Astrocyte of the cerebellum (primary cell): ENCODE measurements around the gene GDPD2.

ENCODE experiments used
- DNase-seq: peaks from one replicate; pipeline ENCODE4 v3.0.0-alpha.2; 2011; ENCODE audit warnings: low read depth
- H3K4me3 ChIP-seq: 2 replicates; pipeline ENCODE4 v1.5.1; 2011; ENCODE audit warnings: mild to moderate bottlenecking, low read depth, low read length, moderate library complexity
- in situ Hi-C: cut with HindIII; loops from 2 replicates; pipeline ENCODE4 v1.10.0; 2017; ENCODE audit warnings: low sequenced_read_pairs
- TF ChIP-seq, protein P1 (sequence below): IDR thresholded peaks from 2 replicates; pipeline ENCODE4 v1.5.1; 2012; ENCODE audit warnings: low read length, low read depth, moderate library complexity, mild to moderate bottlenecking; ENCODE audit errors: missing control alignments

GDPD2 gene

DNA sequence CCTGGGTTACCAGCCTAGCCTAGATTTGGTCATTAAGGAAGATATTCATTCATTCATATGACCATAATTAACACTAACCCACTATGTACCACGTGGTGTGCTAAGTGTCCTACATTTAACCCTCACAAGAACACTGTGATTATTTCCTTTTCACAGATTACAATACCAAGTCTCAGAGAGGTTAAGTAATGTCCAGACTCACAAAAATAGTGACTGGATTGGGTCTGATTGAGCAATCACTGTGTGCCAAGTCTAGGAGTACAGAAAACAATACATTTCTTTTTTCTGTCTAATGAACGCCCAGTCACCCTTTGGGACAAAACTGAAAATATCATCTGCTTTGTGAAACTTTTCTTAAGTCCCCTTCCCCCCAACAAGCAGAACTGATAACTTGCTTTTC is 13.9 kb downstream of the GDPD2 start:
- no peak overlapping the region for H3K4me3 ChIP-seq
- TF ChIP-seq, protein P1, sequence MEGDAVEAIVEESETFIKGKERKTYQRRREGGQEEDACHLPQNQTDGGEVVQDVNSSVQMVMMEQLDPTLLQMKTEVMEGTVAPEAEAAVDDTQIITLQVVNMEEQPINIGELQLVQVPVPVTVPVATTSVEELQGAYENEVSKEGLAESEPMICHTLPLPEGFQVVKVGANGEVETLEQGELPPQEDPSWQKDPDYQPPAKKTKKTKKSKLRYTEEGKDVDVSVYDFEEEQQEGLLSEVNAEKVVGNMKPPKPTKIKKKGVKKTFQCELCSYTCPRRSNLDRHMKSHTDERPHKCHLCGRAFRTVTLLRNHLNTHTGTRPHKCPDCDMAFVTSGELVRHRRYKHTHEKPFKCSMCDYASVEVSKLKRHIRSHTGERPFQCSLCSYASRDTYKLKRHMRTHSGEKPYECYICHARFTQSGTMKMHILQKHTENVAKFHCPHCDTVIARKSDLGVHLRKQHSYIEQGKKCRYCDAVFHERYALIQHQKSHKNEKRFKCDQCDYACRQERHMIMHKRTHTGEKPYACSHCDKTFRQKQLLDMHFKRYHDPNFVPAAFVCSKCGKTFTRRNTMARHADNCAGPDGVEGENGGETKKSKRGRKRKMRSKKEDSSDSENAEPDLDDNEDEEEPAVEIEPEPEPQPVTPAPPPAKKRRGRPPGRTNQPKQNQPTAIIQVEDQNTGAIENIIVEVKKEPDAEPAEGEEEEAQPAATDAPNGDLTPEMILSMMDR, result no peak
- DNase-seq, result no peak
- in situ Hi-C loops, result no loop called here

DNA sequence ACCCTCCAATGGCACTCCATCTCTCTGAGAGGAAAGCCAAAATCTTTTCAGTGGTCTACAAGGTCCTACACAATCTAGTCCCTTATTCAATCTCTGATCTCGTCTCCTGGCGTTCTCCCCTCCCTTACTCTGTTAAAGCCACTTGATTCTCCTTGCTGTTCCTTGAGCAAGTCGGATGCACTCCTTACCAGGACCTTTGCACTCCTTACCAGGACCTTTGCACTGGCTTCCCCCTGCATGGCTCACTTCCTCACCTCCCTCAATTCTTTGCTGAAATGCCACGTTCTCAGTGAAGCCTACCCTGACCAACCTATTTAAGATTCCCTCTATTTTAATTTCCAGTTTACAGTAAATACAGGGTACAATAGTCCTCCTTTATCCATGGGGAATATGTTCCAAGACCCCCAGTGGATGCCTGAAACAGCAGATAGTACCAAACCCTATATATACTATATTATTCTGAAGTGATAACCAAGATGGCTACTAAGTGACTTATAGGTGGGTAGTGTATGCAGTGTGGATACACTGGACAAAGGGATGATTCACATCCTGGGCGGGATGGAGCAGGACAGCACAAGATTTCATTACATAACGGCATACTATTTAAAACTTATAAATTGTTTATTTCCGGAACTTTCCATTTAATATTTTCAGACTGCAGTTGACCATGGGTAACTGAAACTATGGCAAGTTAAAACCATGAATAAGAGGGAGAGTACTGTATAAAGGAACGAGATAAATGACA is 15.0 kb downstream of the GDPD2 start:
- in situ Hi-C loops, result no loop called here
- no peak overlapping the region for H3K4me3 ChIP-seq
- DNase-seq, result no peak
- TF ChIP-seq, protein P1, result no peak

DNA sequence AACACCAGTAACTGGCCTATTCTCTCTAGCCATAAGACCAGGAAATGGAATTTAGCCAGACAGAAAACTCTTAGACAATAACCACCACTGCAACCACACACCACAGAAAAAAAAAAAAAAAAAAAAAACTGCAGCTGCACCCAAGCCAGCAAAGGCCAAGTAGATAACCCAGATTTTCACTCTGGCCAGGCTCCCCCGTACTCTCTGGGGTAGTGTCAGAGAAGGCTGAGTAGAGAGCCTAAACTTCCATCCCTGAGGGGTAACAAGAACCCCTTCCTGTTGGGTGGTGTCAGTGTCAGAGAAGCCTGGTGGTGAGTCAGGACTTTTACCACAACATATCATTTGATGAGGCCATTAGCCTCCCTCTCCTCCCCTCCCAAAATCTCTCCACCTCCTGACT is 15.9 kb downstream of the GDPD2 start:
- in situ Hi-C loops, result no loop called here
- TF ChIP-seq, protein P1, result no peak
- H3K4me3 ChIP-seq, result no peak overlapping the region
- DNase-seq, result no peak

DNA sequence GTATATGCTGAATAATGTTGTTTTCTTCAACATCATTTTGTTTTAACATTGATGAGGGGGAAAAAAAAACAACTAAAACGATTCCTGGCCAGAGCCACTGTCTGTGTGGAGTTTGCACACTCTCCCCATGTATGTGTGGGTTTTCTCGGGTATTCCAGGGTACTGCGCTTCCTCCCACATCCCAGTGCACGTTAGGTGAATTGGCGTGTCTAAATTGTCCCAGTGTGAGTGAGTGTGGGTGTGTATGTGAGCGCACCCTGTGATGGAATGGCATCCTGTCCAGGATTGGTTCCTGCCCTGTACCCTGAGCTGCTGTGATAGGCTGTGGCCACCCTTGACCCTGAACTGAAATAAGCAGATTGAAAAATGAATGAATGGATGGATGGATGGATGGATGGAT is 19.1 kb downstream of the GDPD2 start:
- DNase-seq, result no peak
- in situ Hi-C loops, result no loop called here
- TF ChIP-seq, protein P1, result no peak

DNA sequence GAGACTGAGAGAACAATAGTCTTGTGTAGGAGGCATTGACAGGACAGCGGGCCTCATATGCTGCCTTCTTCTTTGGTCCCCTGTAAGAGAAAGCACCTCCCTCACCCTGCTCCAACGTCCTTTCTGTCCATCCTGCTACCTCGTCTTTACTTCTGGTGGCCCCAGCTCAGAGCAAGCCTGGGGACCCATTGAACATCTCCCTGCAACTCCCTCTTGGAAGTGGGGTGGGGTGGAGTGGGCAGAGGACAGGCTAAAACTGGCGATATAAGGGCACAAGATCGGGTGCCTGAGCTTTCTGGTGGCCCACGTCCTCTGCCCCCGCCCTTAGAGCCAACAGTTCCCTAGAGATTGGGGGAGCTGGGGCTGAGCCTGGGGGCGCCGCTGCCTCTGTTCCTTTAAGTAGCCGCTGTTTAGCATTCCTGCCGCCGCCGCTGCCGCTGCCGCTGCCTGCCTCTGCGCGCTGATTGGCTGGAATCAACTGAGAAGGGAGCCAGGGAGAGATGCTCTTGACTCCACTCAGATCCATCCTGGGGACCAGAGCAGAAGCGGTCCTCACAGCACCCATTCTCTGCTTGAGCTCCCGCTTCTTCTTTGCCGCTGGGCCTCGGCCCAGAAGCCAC is 21.3 kb downstream of the GDPD2 start, which contains the start of gene DLG3:
TSS of gene DLG3 (plus strand) at position 510 of the 620 bp plus-strand sequence. CDS start 367 bp downstream, outside the sequence.
- TF ChIP-seq, protein P1, result no peak
- in situ Hi-C loops, result no loop called here
- no peak within 1 kb of the TSS for H3K4me3 ChIP-seq
- DNase-seq, result no peak

More for the DNA sequence above, 19.1 kb downstream of the GDPD2 start:
- H3K4me3 ChIP-seq, result no peak overlapping the region

DNA sequence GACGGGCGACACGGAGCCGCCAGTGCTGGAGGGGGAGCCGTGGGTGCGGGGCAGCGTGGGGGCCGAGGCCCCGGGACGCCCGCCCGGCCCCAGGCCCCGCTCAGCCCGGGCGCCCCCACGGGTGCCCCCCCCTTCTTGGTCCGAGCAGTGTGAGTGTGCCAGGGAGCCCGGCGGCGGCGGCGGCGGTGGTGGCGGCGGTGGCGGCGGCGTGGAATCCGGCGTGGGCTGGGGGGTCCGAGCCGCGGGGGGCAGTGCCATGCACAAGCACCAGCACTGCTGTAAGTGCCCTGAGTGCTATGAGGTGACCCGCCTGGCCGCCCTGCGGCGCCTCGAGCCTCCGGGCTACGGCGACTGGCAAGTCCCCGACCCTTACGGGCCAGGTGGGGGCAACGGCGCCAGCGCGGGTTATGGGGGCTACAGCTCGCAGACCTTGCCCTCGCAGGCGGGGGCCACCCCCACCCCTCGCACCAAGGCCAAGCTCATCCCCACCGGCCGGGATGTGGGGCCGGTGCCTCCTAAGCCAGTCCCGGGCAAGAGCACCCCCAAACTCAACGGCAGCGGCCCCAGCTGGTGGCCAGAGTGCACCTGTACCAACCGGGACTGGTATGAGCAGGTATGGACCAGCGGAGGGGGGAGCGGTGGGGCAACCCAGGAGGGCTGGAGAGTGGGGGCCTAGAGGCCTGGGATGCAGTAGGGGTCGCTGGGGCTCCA is 22.0 kb downstream of the GDPD2 start:
- TF ChIP-seq, protein P1, result no peak
- in situ Hi-C loops, result no loop called here

More for the DNA sequence above, 22.0 kb downstream of the GDPD2 start:
- no peak overlapping the region for H3K4me3 ChIP-seq
- DNase-seq, result no peak
